ENCODE data around the gene PIK3R3. TPM values are rescaled to one million over a fixed set of nuclear protein-coding genes. Genes with fewer than 3 reads are reported as not detected.

Gene PIK3R3
- total RNA-seq, 1 experiment from 2014 or later, result 36.3 TPM

GRCh38 chr1:46026531-46026930 lies 105.9 kb downstream of the PIK3R3 start:
- no peak for DNase-seq (ENCODE audit: low read depth, low spot score)
- no peak overlapping the region for H3K27ac ChIP-seq (ENCODE audit: low read length)
- ChIA-PET CTCF (no interaction called here), POLR2A (no interaction called here)
- no peaks in the 10 kb centered on the region for H3K27me3 ChIP-seq (ENCODE audit: control insufficient read depth, insufficient read depth, low read length)
- TF ChIP-seq SIN3A (IDR thresholded peaks at IDR 0.05; ENCODE audit: borderline replicate concordance, insufficient read depth, low read depth, low read length), result no peak
- TF ChIP-seq CTCF (IDR thresholded peaks at IDR 0.05), result no peak
- no peak for TF ChIP-seq TCF7L2 (IDR thresholded peaks at IDR 0.05; ENCODE audit: low read depth, low read length)
- TF ChIP-seq REST (IDR thresholded peaks at IDR 0.05; ENCODE audit: insufficient read depth in 1 of 2, low read depth in 2 of 2, low read length in 1 of 2), result no peak
- no peak for TF ChIP-seq POLR2AphosphoS5 (IDR thresholded peaks at IDR 0.05; ENCODE audit: low read depth, low read length)
- no peaks in the 10 kb centered on the region for H3K4me1 ChIP-seq (ENCODE audit: control insufficient read depth, insufficient read depth, low read length)
- no peaks in the 10 kb centered on the region for H3K9me3 ChIP-seq (ENCODE audit: control insufficient read depth, insufficient read depth, low read depth, low read length)
- H3K36me3 ChIP-seq (ENCODE audit: control insufficient read depth, insufficient read depth, low read length), result peaks cover 4% of the 10 kb centered on the region; the same call in 1 of the 2 replicates
- in situ Hi-C loops (cut with HindIII; ENCODE audit: low pct_unique_long_range_greater_than_20kb, low sequenced_read_pairs), result no loop called here
- intact Hi-C loops (cut with micrococcal nuclease; ENCODE audit: unreplicated experiment), result no loop called here
- H3K4me3 ChIP-seq (ENCODE audit: low read depth in 2 of 2, low read length in 2 of 2), result no peak overlapping the region
- no peak for ATAC-seq
- BruUV-seq (replicated peaks), result no TSS peak

- no peaks in the 10 kb centered on the region for H3K9me3 ChIP-seq (ENCODE audit: control insufficient read depth, insufficient read depth, low read depth, low read length)
- POLR2A ChIA-PET, result no interaction called here
- ATAC-seq, result no peak
These were observed 111.1 kb downstream of the PIK3R3 start for GRCh38 chr1:46021046-46021996.

More at GRCh38 chr1:46021046-46021996, 111.1 kb downstream of the PIK3R3 start:
- DNase-seq (ENCODE audit: low read depth, low spot score), result no peak
- CTCF ChIA-PET, result no interaction called here
- in situ Hi-C loops (cut with HindIII; ENCODE audit: low pct_unique_long_range_greater_than_20kb, low sequenced_read_pairs) (no loop called here), intact Hi-C loops (cut with micrococcal nuclease; ENCODE audit: unreplicated experiment) (no loop called here)
- peaks cover 4% of the 10 kb centered on the region; the same call in 1 of the 2 replicates for H3K36me3 ChIP-seq (ENCODE audit: control insufficient read depth, insufficient read depth, low read length)
- TF ChIP-seq TCF7L2 (IDR thresholded peaks at IDR 0.05; ENCODE audit: low read depth, low read length) (no peak), CTCF (IDR thresholded peaks at IDR 0.05) (no peak), SIN3A (IDR thresholded peaks at IDR 0.05; ENCODE audit: borderline replicate concordance, insufficient read depth, low read depth, low read length) (no peak), POLR2AphosphoS5 (IDR thresholded peaks at IDR 0.05; ENCODE audit: low read depth, low read length) (no peak), REST (IDR thresholded peaks at IDR 0.05; ENCODE audit: insufficient read depth in 1 of 2, low read depth in 2 of 2, low read length in 1 of 2) (no peak)
- BruUV-seq (replicated peaks), result no TSS peak
- H3K27ac ChIP-seq (ENCODE audit: low read length), result no peak overlapping the region
- H3K4me3 ChIP-seq (ENCODE audit: low read depth in 2 of 2, low read length in 2 of 2), result no peak overlapping the region
- no peaks in the 10 kb centered on the region for H3K4me1 ChIP-seq (ENCODE audit: control insufficient read depth, insufficient read depth, low read length)
- H3K27me3 ChIP-seq (ENCODE audit: control insufficient read depth, insufficient read depth, low read length), result no peaks in the 10 kb centered on the region

All from Panc1 (cell line).